Bone marrow (tissue), 2 donors: ENCODE results near the gene ALDH3B1.

Source experiments
- DNase-seq, 2 donors: peaks; one replicate each; lab custom pipeline; 2025; lab: John Stamatoyannopoulos, UW

ALDH3B1 gene

DNA sequence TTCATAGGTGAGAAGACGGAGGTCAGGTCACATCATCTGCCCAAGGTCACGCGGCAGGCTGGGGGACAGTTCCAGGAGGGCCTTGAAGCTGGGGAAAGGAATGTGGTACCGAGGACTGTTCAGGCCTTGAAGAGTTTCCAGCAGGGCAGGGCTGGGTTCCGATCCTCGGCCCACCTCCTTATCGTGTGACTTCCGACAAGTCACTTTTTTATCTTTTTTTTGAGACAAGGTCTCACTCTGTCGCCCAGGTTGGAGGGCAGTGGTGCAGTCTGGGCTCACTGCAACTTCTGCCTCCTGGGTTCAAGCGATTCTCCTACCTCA lies 21.0 kb downstream of the ALDH3B1 start:
- DNase-seq, result no peak

GRCh38 chr11:68032003-68032402 lies 21.9 kb downstream of the ALDH3B1 start:
- no peak for DNase-seq

GRCh38 chr11:68032997-68033707 lies 23.0 kb downstream of the ALDH3B1 start:
- no peak for DNase-seq

DNA sequence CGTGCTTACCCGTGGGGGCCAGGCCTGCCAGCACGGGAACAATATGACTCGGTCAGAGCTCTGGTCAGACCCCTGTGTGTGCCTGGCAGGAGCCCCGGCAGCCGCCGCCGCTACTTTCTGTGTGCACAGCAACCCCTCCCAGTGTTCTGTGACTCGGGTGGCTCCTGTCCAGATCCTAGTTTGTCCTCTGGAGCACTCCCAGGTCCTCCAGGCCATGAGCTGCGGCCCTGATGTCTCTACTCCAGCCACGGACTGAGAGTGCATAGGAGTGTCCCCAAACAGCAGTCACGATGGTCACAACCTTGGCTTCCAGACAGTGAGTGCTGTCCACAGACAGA lies 23.6 kb downstream of the ALDH3B1 start:
- DNase-seq, result no peak

DNA sequence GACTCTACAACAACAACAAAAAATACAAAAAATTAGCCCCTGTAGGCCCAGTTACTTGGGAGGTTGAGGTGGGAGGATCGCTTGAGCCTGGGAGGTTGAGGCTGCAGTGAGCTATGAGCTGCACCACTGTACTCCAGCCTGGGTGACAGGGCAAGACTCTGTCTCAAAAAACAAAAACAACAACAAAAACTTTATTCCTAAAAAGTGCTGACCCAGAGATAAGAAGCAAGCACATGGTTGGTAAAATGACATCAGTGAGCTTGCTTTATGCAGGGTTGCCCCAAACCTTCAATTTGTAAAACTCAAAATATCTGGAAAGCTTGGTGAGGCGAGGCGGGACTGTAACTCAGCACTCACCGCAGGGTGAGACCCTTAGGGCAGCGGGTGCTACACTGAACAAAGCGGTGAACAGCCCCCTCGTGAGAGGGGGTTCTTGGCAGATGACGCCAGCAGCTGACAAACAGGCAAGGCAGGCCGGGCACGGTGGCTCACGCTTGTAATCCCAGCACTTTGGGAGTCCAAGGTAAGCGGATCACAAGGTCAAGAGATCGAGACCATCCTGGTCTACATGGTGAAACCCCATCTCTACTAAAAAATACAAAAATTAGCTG lies 25.2 kb downstream of the ALDH3B1 start:
- no peak for DNase-seq

GRCh38 chr11:68036141-68036716 lies 26.1 kb downstream of the ALDH3B1 start:
- DNase-seq, result no peak

- peak in 1 of 2 donors; percentile 66 for DNase-seq
These were observed 26.7 kb downstream of the ALDH3B1 start for GRCh38 chr11:68036717-68037239.

DNA sequence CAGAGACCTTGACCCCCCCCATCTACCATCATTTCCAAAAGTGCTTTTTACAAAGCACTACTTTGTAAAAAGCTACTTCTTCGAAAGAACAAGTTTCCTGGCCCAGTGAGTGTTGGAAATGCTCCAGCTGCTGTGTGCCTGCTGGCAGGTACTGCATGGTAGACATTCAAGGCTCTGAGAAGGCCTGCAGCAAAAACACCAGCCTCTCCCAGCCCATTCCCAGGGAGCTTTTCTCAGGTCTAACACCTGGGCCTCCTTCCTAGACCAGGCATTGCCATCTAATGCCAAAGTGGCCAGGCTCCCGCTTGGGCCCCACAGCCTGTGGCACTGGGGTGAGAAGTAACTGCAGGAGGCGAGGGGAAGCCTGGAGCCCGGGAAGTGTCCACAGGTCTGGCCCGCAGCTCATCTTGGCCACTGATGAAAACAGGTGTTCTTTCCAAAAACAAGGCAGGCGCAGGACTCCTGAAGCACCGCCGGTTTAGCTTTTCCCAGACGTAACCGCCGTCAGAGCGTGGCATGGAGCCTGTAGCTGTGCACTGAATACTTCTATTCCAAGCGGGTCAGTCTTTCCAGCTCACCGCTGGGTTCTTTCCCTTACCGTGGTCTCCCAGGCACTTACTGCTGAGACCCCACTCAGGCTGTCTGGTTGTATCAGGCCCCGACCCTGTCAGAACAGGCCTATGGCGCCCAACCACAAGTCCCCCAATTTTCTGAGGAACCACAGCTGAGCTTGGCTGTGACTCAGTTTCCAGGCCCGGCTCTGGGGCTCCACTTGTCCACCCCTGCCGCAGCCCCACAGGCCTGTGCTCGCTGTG lies 27.5 kb downstream of the ALDH3B1 start:
- DNase-seq, result no peak

- no peak for DNase-seq
These were observed 28.1 kb downstream of the ALDH3B1 start for GRCh38 chr11:68038226-68038717.

- DNase-seq, result peak in 1 of 2 donors; percentile 33
These were observed 28.8 kb downstream of the ALDH3B1 start, which contains the start of gene TCIRG1 for GRCh38 chr11:68038718-68039525. Gene TCIRG1, plus strand, starts transcription at chr11:68039025. Its CDS starts 2,247 bp downstream, at chr11:68041272.

- DNase-seq, result peak in 1 of 2 donors; percentile 72
These were observed 29.5 kb downstream of the ALDH3B1 start for GRCh38 chr11:68039526-68040086.

- peak; percentile 55 to 72 for DNase-seq
These were observed 30.2 kb downstream of the ALDH3B1 start for GRCh38 chr11:68040101-68040956.

DNA sequence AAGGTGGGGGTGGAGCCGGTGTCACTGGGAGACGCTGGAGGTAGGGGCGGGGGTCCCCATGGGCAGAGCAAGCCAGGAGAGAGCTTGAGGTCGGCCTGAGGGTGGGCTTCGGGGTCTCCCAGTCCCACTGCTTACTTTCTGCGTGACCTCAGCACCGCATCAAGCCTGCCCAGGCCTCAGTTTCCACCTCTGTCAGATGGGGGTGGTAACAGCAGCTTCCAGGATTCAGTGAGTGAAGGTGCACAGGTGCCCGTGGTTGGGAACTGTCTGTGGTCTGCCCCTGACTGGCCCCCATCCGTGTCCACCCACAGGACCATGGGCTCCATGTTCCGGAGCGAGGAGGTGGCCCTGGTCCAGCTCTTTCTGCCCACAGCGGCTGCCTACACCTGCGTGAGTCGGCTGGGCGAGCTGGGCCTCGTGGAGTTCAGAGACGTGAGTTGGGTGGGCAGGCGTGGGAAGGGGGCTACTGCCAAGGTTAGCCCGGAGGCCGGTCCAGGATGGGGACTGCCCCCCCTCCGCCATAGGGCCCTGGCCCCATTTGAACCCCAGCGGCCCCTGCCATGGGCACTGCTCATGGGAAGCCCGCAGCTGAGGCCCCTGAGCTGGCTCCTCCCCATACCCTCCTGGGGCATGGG lies 30.9 kb downstream of the ALDH3B1 start:
- no peak for DNase-seq

DNA sequence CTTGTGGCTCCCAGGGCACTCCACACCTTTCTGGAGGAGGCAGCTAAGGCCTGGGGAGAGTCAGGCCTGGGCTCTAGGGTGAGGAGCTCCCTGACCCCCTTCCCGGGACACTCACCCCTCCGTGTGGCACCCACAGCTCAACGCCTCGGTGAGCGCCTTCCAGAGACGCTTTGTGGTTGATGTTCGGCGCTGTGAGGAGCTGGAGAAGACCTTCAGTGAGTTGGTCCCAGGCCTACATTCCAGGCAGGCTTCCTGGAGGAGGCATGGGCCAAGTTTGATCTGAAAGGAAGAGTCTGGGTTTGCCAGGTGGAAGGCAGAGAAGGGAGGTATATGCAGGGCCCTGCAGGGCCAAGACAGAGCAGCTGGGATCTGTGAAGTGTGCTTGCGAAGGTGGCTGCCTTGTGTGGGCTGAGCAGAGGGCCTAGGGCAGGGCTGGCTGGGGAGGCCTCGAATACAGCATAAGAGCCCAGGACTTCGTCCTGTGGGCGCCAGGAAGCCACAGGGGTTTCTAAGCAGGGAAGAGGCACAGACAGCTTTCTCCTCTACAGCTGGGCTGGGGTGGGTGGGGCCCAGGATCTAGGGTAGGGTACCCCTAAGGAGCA lies 31.6 kb downstream of the ALDH3B1 start:
- no peak for DNase-seq

GRCh38 chr11:68042219-68043028 lies 32.3 kb downstream of the ALDH3B1 start:
- DNase-seq, result no peak

GRCh38 chr11:68043029-68043348 lies 32.9 kb downstream of the ALDH3B1 start:
- no peak for DNase-seq

- DNase-seq, result no peak
These were observed 33.4 kb downstream of the ALDH3B1 start for GRCh38 chr11:68043349-68044144.
